HEK293 (cell line): Measurements from ENCODE around the gene LSG1.

ENCODE experiments used
- CTCF ChIA-PET: fragments of 350-600 bp; formaldehyde crosslinking; extraction: SDS; loops from one replicate; lab custom pipeline; 2021; ENCODE audit warnings: antibody characterized with exemption; lab: Yijun Ruan, JAX
- POLR2A ChIA-PET: fragments of 300-600 bp; formaldehyde crosslinking; extraction: SDS; loops from one replicate; lab custom pipeline; 2020; ENCODE audit warnings: antibody characterized with exemption, inconsistent platforms; lab: Yijun Ruan, JAX
- H3K27ac ChIP-seq: fragments of 200-500 bp; sonication (Bioruptor generic); 2 replicates; pipeline ENCODE4 v1.5.1; 2014; ENCODE audit warnings: low read depth, low read length, control low read depth, inconsistent platforms; ENCODE audit errors: extremely low read depth
- H3K36me3 ChIP-seq, 2 experiments: fragments of 200-500 bp in 1 of 2; sonication (Bioruptor generic) in 1 of 2; 1 replicate in 1 of 2; 2 replicates in 1 of 2; pipeline ENCODE4 v1.5.1; 2014 to 2017; ENCODE audit warnings: inconsistent platforms in 2 of 2, low read length in 2 of 2; ENCODE audit not compliant: control insufficient read depth in 2 of 2, insufficient read depth in 1 of 2
- H3K4me1 ChIP-seq: fragments of 200-500 bp; sonication (Bioruptor generic); 2 replicates; pipeline ENCODE4 v1.5.1; 2014; ENCODE audit warnings: mild to moderate bottlenecking, low read length, inconsistent platforms; ENCODE audit not compliant: control insufficient read depth, insufficient read depth
- H3K4me3 ChIP-seq: 2 replicates; pipeline ENCODE4 v1.5.1; 2011; ENCODE audit warnings: low read depth, mild to moderate bottlenecking, control low read depth, low read length, moderate library complexity
- H3K9me3 ChIP-seq: fragments of 200-500 bp; sonication (Bioruptor generic); 2 replicates; pipeline ENCODE4 v1.5.1; 2014; ENCODE audit warnings: low read depth, low read length, inconsistent platforms; ENCODE audit not compliant: control insufficient read depth, insufficient read depth
- GLIS2 ChIP-seq: fragments of 450-650 bp; formaldehyde crosslinking; IDR thresholded peaks from 2 replicates; pipeline ENCODE4 v1.5.1; 2016; ENCODE audit warnings: missing biosample characterization, missing genetic modification characterization
- HOXA7 ChIP-seq: sonication (generic); formaldehyde crosslinking; IDR thresholded peaks from 2 replicates; pipeline ENCODE4 v1.8.1; 2022; ENCODE audit warnings: missing genetic modification reagents, borderline replicate concordance
- KLF10 ChIP-seq: fragments of 450-650 bp; IDR thresholded peaks from 2 replicates; pipeline ENCODE4 v1.5.1; 2018; ENCODE audit warnings: missing biosample characterization, mild to moderate bottlenecking, missing genetic modification characterization
- PRDM4 ChIP-seq: fragments of 450-650 bp; formaldehyde crosslinking; IDR thresholded peaks from 2 replicates; pipeline ENCODE4 v1.5.1; 2017; ENCODE audit warnings: missing biosample characterization, missing genetic modification characterization
- TSHZ1 ChIP-seq: fragments of 450-650 bp; formaldehyde crosslinking; IDR thresholded peaks from 2 replicates; pipeline ENCODE4 v1.5.1; 2016; ENCODE audit warnings: missing biosample characterization, missing genetic modification characterization, borderline replicate concordance
- ZBTB8A ChIP-seq: fragments of 450-650 bp; formaldehyde crosslinking; IDR thresholded peaks from 2 replicates; pipeline ENCODE4 v1.5.1; 2016; ENCODE audit warnings: missing biosample characterization, missing genetic modification characterization
- ZFP3 ChIP-seq: fragments of 450-650 bp; formaldehyde crosslinking; IDR thresholded peaks from 2 replicates; pipeline ENCODE4 v1.5.1; 2016; ENCODE audit warnings: low read depth, missing biosample characterization, missing genetic modification characterization
- ZNF140 ChIP-seq: fragments of 450-650 bp; formaldehyde crosslinking; IDR thresholded peaks from 2 replicates; pipeline ENCODE4 v1.5.1; 2016; ENCODE audit warnings: missing biosample characterization, missing genetic modification characterization
- ZNF157 ChIP-seq: fragments of 450-650 bp; formaldehyde crosslinking; IDR thresholded peaks from 2 replicates; pipeline ENCODE4 v1.5.1; 2016; ENCODE audit warnings: missing biosample characterization, missing genetic modification characterization
- ZNF211 ChIP-seq: fragments of 450-650 bp; formaldehyde crosslinking; IDR thresholded peaks from 2 replicates; pipeline ENCODE4 v1.5.1; 2016; ENCODE audit warnings: low read depth, missing biosample characterization, missing genetic modification characterization
- ZNF214 ChIP-seq: fragments of 450-650 bp; formaldehyde crosslinking; IDR thresholded peaks from 2 replicates; pipeline ENCODE4 v1.5.1; 2017; ENCODE audit warnings: missing biosample characterization, mild to moderate bottlenecking, missing genetic modification characterization, borderline replicate concordance
- ZNF26 ChIP-seq: fragments of 450-650 bp; formaldehyde crosslinking; IDR thresholded peaks from 2 replicates; pipeline ENCODE4 v1.5.1; 2016; ENCODE audit warnings: missing biosample characterization, missing genetic modification characterization
- ZNF302 ChIP-seq: fragments of 450-650 bp; formaldehyde crosslinking; IDR thresholded peaks from 2 replicates; pipeline ENCODE4 v1.5.1; 2016; ENCODE audit warnings: missing biosample characterization, missing genetic modification characterization, low read depth
- ZNF311 ChIP-seq: fragments of 450-650 bp; formaldehyde crosslinking; IDR thresholded peaks from 2 replicates; pipeline ENCODE4 v1.5.1; 2017; ENCODE audit warnings: missing biosample characterization, missing genetic modification characterization, borderline replicate concordance
- ZNF561 ChIP-seq: fragments of 450-650 bp; IDR thresholded peaks from 2 replicates; pipeline ENCODE4 v1.5.1; 2018; ENCODE audit warnings: missing biosample characterization, missing genetic modification characterization, borderline replicate concordance
- ZNF600 ChIP-seq: fragments of 450-650 bp; formaldehyde crosslinking; IDR thresholded peaks from 2 replicates; pipeline ENCODE4 v1.5.1; 2016; ENCODE audit warnings: missing biosample characterization, missing genetic modification characterization
- ZNF654 ChIP-seq: fragments of 450-650 bp; formaldehyde crosslinking; IDR thresholded peaks from 2 replicates; pipeline ENCODE4 v1.5.1; 2016; ENCODE audit warnings: low read depth, missing biosample characterization, missing genetic modification characterization
- ZNF701 ChIP-seq: fragments of 450-650 bp; formaldehyde crosslinking; IDR thresholded peaks from 2 replicates; pipeline ENCODE4 v1.5.1; 2016; ENCODE audit warnings: missing biosample characterization, missing genetic modification characterization
- ZNF76 ChIP-seq: fragments of 450-650 bp; formaldehyde crosslinking; IDR thresholded peaks from 2 replicates; pipeline ENCODE4; 2016; ENCODE audit warnings: low read depth, missing biosample characterization, missing genetic modification characterization, borderline replicate concordance

LSG1 gene

GRCh38 chr3:194718079-194718478 is 46.1 kb upstream of the LSG1 start:
- ChIA-PET POLR2A (no interaction called here), CTCF (no interaction called here)
- Histone ChIP-seq H3K9me3 (no peaks in the 10 kb centered on the region), H3K36me3 (no peaks in the 10 kb centered on the region), H3K4me3 (no peak overlapping the region), H3K27ac (no peak overlapping the region), H3K4me1 (no peaks in the 10 kb centered on the region)
- TF ChIP-seq ZNF654 (tag by site-specific recombination) = no peak
- TF ChIP-seq ZNF214 (tag by site-specific recombination) = no peak
- TF ChIP-seq ZNF600 (tag by site-specific recombination) = no peak
- TF ChIP-seq ZNF76 (tag by site-specific recombination) = no peak
- TF ChIP-seq ZNF157 (tag by site-specific recombination) = no peak
- no peak for TF ChIP-seq ZFP3 (tag by site-specific recombination)
- no peak for TF ChIP-seq KLF10
- TF ChIP-seq HOXA7 (CRISPR knock-in tag) = no peak
- TF ChIP-seq ZNF211 (tag by site-specific recombination) = no peak
- TF ChIP-seq ZNF701 (tag by site-specific recombination) = no peak
- no peak for TF ChIP-seq ZNF26 (tag by site-specific recombination)
- TF ChIP-seq ZNF311 (tag by site-specific recombination) = no peak
- TF ChIP-seq ZNF302 = no peak
- no peak for TF ChIP-seq TSHZ1 (tag by site-specific recombination)
- no peak for TF ChIP-seq ZNF561 (tag by site-specific recombination)
- no peak for TF ChIP-seq PRDM4
- TF ChIP-seq GLIS2 (tag by site-specific recombination) = no peak
- no peak for TF ChIP-seq ZNF140
- TF ChIP-seq ZBTB8A (tag by site-specific recombination) = no peak
